OCI-LY3 (cell line): ENCODE results near the gene ADAMTS2.

Experiments used
- H2AFZ ChIP-seq: fragments of 200-600, 300-600 bp; shearing (Covaris generic); 2 replicates; pipeline ENCODE4 v1.6.0; 2014; ENCODE audit warnings: antibody characterized with exemption, low read depth, low read length
- H3K27ac ChIP-seq: fragments of 200-600, 300-600 bp; sonication (generic); 2 replicates; pipeline ENCODE4 v1.5.1; 2014; ENCODE audit warnings: mild to moderate bottlenecking, low read length, moderate library complexity, mixed read lengths
- H3K27me3 ChIP-seq: fragments of 200-600, 300-600 bp; sonication (generic); 2 replicates; pipeline ENCODE4 v1.6.1; 2014; ENCODE audit warnings: low read depth, low read length, mixed read lengths
- H3K36me3 ChIP-seq: fragments of 200-600, 300-600 bp; sonication (generic); replicated peaks from 2 replicates; pipeline ENCODE3; 2014; ENCODE audit warnings: low read depth, low read length, mixed read lengths
- H3K4me1 ChIP-seq: fragments of 300-600, 200-600 bp; sonication (generic); 2 replicates; pipeline ENCODE4 v1.6.1; 2014; ENCODE audit warnings: low read length, mixed read lengths
- H3K4me2 ChIP-seq: fragments of 200-600, 300-600 bp; sonication (generic); 2 replicates; pipeline ENCODE4 v1.6.1; 2014; ENCODE audit warnings: low read length, mixed read lengths
- H3K4me3 ChIP-seq: fragments of 300-600, 200-600 bp; sonication (generic); 2 replicates; pipeline ENCODE4 v1.5.1; 2014; ENCODE audit warnings: antibody characterized with exemption, mild to moderate bottlenecking, low read length, moderate library complexity
- H3K79me2 ChIP-seq: fragments of 300-600, 200-600 bp; shearing (Covaris generic); 2 replicates; pipeline ENCODE4 v1.6.1; 2014; ENCODE audit warnings: mild to moderate bottlenecking, low read length, mixed read lengths
- H3K9ac ChIP-seq: fragments of 300-600, 200-600 bp; shearing (Covaris generic); 2 replicates; pipeline ENCODE4 v1.6.0; 2014; ENCODE audit warnings: mild to moderate bottlenecking, low read length, moderate library complexity
- H3K9me3 ChIP-seq: fragments of 200-600, 300-600 bp; shearing (Covaris generic); 2 replicates; pipeline ENCODE4 v1.6.1; 2014; ENCODE audit warnings: low read length, mixed read lengths; ENCODE audit not compliant: insufficient read depth
- H4K20me1 ChIP-seq: fragments of 200-600, 300-600 bp; sonication (generic); 2 replicates; pipeline ENCODE4 v1.6.1; 2016; ENCODE audit warnings: low read length, mixed read lengths; ENCODE audit not compliant: insufficient read depth
- EZH2phosphoT487 ChIP-seq: fragments of 200-600 bp; shearing (Covaris generic); IDR thresholded peaks from 2 replicates; pipeline ENCODE4 v1.6.1; 2018; ENCODE audit warnings: antibody characterized with exemption, mixed run types, low read depth
- TF ChIP-seq, protein P1 (sequence below): fragments of 200-600, 300-600 bp; sonication (generic); IDR thresholded peaks from 2 replicates; pipeline ENCODE4 v1.5.1; 2014; ENCODE audit warnings: antibody characterized with exemption, low read length, low read depth

ADAMTS2 gene

DNA sequence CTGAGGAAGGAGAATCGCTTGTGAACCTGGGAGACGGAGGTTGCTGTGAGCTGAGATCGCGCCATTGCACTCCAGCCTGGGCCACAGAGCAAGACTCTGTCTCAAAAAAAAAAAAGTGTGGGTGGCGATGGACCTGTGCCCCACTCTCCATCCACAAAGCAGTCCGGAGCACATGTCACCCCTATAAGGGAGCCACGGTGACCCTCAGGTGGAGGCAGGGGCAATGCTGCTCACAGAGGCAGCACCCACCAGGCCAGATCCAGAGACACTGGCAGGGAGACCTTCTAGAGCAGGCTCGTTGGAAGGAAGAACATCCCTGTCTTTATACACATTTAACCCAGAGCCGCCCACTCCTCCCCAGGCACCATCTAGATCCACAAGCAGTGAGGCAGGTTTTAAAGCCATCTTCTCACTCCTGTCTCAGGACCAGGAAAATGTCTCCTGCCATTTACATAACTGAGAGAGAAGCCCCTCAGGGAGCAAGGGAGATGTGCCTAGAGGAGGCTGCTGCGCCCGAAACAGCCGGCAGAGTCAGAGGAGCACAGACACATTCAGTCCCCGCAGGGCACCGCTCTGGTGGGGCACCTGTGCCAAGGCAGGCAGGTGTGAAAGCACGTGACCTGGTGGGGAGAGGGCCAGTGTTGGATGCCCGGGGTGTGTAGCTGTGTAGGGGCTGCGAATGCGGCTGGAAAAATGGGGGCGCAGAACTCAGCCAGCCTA is 31.6 kb upstream of the ADAMTS2 start:
- H3K4me2 ChIP-seq, result no peak overlapping the region
- no peaks in the 10 kb centered on the region for H3K79me2 ChIP-seq
- H4K20me1 ChIP-seq, result no peaks in the 10 kb centered on the region
- no peak overlapping the region for H2AFZ ChIP-seq
- H3K9me3 ChIP-seq, result no peaks in the 10 kb centered on the region
- no peak overlapping the region for H3K27ac ChIP-seq
- H3K27me3 ChIP-seq, result no peaks in the 10 kb centered on the region
- H3K4me3 ChIP-seq, result no peak overlapping the region
- TF ChIP-seq, protein P1, sequence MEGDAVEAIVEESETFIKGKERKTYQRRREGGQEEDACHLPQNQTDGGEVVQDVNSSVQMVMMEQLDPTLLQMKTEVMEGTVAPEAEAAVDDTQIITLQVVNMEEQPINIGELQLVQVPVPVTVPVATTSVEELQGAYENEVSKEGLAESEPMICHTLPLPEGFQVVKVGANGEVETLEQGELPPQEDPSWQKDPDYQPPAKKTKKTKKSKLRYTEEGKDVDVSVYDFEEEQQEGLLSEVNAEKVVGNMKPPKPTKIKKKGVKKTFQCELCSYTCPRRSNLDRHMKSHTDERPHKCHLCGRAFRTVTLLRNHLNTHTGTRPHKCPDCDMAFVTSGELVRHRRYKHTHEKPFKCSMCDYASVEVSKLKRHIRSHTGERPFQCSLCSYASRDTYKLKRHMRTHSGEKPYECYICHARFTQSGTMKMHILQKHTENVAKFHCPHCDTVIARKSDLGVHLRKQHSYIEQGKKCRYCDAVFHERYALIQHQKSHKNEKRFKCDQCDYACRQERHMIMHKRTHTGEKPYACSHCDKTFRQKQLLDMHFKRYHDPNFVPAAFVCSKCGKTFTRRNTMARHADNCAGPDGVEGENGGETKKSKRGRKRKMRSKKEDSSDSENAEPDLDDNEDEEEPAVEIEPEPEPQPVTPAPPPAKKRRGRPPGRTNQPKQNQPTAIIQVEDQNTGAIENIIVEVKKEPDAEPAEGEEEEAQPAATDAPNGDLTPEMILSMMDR, result no peak
- no peak for TF ChIP-seq EZH2phosphoT487
- H3K9ac ChIP-seq, result no peak overlapping the region
- no peaks in the 10 kb centered on the region for H3K36me3 ChIP-seq
- no peaks in the 10 kb centered on the region for H3K4me1 ChIP-seq

DNA sequence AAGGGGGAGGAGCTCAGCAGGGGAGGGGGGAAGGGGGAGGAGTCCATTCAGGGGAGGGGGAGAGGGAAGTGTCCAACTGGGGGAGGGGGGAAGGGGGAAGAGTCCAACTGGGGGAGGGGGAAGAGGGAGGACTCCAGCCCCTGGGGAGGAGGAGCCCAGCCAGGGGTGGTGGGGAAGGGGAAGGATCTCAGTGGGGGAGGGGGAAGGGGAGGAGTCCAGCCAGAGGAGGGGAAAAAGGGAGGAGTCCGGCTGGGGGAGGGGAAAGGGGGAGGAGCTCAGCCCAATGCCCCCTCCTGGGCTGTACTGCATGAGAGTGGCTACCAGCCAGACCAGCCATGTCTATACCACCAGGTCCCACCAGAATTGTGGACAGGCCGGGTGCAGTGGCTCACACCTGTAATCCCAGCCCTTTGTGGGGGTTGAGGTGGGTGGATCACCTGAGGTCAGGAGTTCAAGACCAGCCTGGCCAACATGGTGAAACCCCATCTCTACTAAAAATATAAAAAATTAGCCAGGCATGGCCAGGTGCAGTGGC is 30.6 kb upstream of the ADAMTS2 start:
- Histone ChIP-seq H3K79me2 (no peaks in the 10 kb centered on the region), H3K4me2 (no peak overlapping the region), H3K36me3 (no peaks in the 10 kb centered on the region), H2AFZ (no peak overlapping the region), H4K20me1 (no peaks in the 10 kb centered on the region), H3K4me3 (no peak overlapping the region), H3K4me1 (no peaks in the 10 kb centered on the region), H3K27ac (no peak overlapping the region), H3K9ac (no peak overlapping the region), H3K27me3 (no peaks in the 10 kb centered on the region), H3K9me3 (no peaks in the 10 kb centered on the region)
- TF ChIP-seq, protein P1, result no peak
- no peak for TF ChIP-seq EZH2phosphoT487

DNA sequence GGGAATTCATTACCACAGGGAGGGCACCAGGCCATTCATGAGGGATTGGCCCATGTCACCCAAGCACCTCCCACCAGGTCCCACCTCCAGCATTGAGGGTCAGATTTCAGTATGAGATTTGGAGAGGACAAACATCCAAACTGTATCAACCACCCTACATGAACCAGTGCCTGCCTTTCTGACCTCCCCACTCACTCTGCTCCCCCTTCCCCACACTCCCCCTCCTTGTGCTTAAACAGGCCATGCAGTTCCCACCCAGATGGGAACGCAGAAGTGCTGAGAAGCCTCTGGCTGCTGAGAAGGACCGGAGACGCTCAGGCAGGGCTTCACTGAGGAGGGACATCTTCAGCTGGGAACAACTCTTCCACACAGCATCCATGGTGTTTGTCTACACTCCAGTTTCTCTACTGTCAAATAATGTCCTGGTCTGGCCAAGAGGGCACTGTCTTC is 30.0 kb upstream of the ADAMTS2 start:
- Histone ChIP-seq H3K4me1 (no peaks in the 10 kb centered on the region), H3K4me2 (no peak overlapping the region), H3K27ac (no peak overlapping the region), H2AFZ (no peak overlapping the region), H3K79me2 (no peaks in the 10 kb centered on the region), H3K9ac (no peak overlapping the region), H3K4me3 (no peak overlapping the region), H3K36me3 (no peaks in the 10 kb centered on the region), H3K27me3 (no peaks in the 10 kb centered on the region), H4K20me1 (no peaks in the 10 kb centered on the region), H3K9me3 (no peaks in the 10 kb centered on the region)
- TF ChIP-seq, protein P1, result no peak
- no peak for TF ChIP-seq EZH2phosphoT487

DNA sequence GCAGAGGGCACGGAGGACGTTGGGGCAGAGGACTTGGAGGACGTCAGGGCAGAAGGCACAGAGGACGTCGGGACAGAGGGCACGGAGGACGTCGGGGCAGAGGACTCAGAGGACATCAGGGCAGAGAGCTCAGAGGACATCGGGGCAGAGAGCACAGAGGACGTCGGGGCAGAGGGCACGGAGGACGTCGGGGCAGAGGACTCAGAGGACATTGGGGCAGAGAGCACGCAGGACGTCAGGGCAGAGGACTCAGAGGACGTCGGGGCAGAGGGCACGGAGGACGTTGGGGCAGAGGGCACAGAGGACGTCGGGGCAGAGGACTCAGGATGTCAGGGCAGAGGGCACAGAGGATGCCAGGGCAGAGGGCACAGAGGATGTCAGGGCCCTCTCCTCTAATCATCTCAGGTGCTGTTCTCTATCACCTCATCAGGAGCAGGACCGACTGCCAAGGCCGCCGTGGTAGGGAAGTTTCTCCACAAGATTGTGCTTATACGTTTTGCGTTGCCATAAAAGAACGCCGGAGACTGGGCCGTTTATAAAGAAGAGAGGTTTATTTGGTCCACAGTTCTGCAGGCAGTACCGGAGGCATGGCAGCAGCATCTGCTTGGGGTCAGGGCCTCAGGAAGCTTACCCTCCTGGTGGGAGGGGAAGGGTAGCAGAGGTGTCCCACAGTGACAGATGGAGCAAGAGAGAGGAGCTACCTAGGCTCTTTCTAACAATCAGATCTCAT is 29.4 kb upstream of the ADAMTS2 start:
- no peaks in the 10 kb centered on the region for H3K27me3 ChIP-seq
- H3K4me1 ChIP-seq, result no peaks in the 10 kb centered on the region
- H3K4me2 ChIP-seq, result no peak overlapping the region
- H3K79me2 ChIP-seq, result no peaks in the 10 kb centered on the region
- no peak overlapping the region for H2AFZ ChIP-seq
- no peak overlapping the region for H3K9ac ChIP-seq
- no peak overlapping the region for H3K27ac ChIP-seq
- no peak for TF ChIP-seq EZH2phosphoT487
- TF ChIP-seq, protein P1, result no peak
- no peaks in the 10 kb centered on the region for H3K9me3 ChIP-seq
- H3K4me3 ChIP-seq, result no peak overlapping the region
- no peaks in the 10 kb centered on the region for H3K36me3 ChIP-seq
- H4K20me1 ChIP-seq, result no peaks in the 10 kb centered on the region
